HG03460 (cell line): ENCODE measurements around the gene KCNMB1.

Experiments used
- ATAC-seq: cut with Tn5 transposase; IDR thresholded peaks from one replicate; pipeline ENCODE4 v1.9.1; 2021; ENCODE audit not compliant: unreplicated experiment

The KCNMB1 gene, protein sequence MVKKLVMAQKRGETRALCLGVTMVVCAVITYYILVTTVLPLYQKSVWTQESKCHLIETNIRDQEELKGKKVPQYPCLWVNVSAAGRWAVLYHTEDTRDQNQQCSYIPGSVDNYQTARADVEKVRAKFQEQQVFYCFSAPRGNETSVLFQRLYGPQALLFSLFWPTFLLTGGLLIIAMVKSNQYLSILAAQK

GRCh38 chr5:170388818-170389549 lies at the start of gene KCNMB1:
TSS of gene KCNMB1 (minus strand) at chr5:170389367. CDS start at chr5:170385447, 3,920 bp downstream.
- no peak for ATAC-seq

- ATAC-seq = no peak
Measured at GRCh38 chr5:170438581-170438980, 49.4 kb upstream of the KCNMB1 start.

GRCh38 chr5:170437621-170438375 lies 48.6 kb upstream of the KCNMB1 start:
- ATAC-seq = no peak

GRCh38 chr5:170436335-170436734 lies 47.2 kb upstream of the KCNMB1 start:
- no peak for ATAC-seq

- ATAC-seq = peak; percentile 74
Measured at GRCh38 chr5:170434966-170435605, 45.9 kb upstream of the KCNMB1 start.

- ATAC-seq = no peak
Measured at GRCh38 chr5:170432669-170433068, 43.5 kb upstream of the KCNMB1 start.

- ATAC-seq = no peak
Measured at GRCh38 chr5:170431571-170431970, 42.4 kb upstream of the KCNMB1 start.

DNA sequence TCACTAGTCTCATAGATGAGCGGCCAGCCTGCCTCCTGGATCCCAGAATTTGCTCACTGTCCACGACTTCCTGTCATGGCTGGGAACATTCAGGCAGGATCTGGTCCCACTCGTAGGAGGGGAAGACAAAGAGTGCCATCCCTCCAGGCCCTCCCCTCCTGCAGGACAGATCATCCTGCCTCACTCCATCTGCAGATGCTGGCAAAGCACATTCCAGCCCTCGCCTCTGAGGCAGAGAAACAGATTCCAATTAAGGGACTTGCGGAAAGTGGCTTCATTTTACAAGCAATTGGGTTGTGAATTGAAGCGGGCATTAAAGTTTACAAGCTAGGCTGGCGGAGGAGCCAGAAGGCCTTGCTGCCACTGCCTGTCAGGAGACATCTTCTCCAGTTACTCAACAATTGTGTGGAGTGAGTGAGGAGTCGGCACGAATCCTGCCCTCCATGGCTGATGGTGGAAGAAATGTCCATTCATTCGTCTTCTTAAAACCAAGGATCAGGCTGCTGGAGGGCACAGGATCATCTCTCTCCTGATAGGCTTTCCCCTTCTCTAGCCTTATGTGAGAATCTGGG lies 41.8 kb upstream of the KCNMB1 start:
- no peak for ATAC-seq

- ATAC-seq = no peak
Measured at GRCh38 chr5:170430256-170430655, 41.1 kb upstream of the KCNMB1 start.

DNA sequence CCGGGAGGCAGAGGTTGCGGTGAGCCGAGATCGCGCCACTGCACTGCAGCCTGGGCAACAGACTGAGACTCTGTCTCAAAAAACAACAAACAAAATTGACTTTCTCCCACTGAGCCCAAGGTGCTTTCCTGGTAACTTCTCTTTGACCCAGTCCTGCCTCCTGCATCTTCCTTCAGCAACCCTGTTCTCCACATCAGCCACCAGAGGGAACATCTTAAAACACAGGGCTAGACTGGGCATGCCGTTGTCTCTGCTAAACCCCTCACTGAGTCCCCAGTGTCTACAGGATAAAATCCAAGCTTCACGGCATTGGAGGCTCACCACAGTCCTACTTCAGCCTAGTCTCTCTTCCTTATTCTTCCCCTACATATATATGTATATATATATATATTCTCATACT lies 39.8 kb upstream of the KCNMB1 start:
- no peak for ATAC-seq

GRCh38 chr5:170427672-170428236 lies 38.6 kb upstream of the KCNMB1 start:
- no peak for ATAC-seq

DNA sequence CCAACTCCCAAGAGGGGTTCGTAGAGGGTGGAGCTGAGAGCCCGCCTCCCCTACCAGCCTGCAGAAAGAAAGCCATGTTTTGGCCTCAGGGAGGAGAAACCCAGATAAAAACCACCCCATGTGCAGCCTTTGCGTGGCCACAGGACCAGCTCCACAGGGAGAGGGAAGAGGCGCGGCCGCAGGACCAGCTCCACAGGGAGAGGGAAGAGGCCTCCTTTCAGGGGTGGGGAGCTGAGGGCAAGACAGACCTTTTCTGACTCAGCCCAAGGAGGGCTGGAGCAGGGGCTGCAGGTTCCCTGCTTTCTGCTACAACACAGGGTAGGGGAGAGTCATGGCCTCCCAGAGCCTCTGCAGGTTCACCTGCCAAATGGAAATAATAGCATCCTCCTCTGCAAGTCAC lies 37.6 kb upstream of the KCNMB1 start:
- no peak for ATAC-seq

GRCh38 chr5:170426149-170426767 lies 37.1 kb upstream of the KCNMB1 start:
- ATAC-seq = no peak

DNA sequence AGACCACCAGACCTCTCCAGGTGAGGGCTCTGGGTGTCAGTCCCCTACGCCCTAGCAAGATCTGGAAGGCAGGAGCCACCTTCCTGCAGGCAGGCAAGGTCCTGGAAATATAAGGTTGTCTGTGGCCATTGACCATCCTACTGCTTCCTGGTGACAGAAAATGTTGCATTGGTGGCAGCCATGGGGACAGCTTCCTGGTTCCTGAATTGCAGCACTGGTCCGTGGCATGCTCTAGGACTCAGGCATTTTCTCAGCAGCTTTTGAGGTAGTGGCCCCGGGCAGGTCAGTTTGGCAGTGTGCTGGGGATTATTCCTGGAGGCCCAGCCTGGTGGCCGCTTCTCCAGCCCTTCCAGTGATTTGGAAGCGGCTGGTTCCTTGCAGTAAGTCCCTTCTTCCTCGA lies 36.6 kb upstream of the KCNMB1 start:
- no peak for ATAC-seq

DNA sequence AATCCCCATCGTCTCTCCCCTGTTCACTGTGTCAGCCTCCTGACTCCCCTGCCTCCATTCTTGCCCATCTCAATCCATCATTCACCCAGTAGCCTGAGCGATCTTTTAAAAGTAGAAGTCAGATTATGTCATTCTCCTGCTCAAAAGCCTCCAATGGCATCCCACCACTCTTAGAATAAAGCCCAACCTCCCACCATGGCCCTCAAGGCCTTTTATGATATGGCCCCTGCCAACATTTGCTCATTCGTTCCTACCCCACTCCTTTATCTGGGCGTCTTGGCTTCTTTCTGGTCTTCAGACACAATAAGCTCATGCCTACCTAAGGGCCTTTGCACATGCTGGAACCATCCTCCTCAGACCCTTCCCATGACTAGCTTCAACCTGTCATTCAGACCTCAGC lies 35.5 kb upstream of the KCNMB1 start:
- no peak for ATAC-seq

DNA sequence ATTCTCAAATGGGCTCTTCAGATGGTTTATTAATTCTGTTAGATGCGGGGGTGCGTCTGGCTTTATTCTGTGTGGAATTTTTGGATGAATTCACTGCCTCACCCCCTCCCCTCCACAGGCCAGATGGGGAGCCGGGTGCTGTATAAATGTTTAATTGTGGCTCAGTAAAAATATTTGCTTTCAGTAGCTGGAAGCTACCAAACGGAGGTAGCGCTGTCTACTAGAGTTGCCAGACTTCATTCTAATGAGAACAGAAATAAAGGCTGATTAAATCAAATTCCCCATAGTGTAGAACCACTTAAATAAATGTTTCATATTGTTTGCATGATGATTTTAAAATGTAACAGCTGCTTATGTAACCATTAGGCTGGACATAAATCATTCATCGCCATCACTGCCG lies 34.5 kb upstream of the KCNMB1 start:
- no peak for ATAC-seq

GRCh38 chr5:170421826-170422225 lies 32.7 kb upstream of the KCNMB1 start:
- no peak for ATAC-seq

DNA sequence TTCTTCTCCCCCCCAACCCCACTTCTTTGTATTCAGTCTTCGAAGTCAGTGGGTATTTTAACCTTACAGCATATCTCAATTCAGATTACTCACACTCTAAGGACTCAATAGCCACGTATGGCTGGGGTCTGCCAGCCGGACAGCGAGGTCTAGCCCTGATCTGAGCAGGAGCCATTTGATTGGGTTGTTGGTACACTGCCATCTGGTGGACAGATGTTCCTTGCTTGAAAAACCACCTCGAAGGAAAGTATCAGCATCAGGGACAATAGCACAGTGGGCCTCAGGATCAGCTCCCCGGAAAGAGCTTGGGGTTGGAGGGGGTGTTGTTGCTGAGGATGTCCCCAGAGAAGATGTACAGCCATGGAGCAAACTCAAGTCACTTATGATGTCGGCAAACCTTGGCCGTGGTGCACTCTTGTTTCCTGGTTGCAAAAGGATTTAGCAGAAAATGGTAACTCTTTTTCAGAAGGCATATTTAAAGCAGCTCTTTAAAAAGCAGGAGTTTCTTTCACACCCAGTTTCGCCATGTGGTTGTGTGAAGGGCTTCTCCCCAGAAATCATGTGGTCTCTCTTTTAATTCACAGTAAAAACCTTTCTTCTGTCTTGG lies 31.7 kb upstream of the KCNMB1 start:
- no peak for ATAC-seq

DNA sequence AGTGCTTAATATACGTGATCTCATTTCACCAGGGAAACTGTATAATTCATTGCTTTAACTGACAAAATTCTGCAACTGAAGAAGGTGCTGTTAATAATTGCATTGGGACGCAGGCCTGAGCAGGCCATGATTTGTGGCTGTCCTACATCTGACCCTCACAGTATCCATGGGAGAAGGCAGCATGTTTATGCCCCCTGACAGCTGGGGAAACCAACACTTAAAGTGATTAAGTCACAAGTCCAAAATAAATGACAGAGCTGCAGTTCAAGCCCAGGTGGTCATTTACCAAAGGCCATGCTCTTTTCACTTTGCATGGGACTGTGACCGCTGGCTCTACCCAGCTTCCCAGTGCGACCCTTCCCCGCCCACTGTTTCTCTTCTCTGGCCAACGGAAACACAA lies 30.5 kb upstream of the KCNMB1 start:
- no peak for ATAC-seq

- ATAC-seq = no peak
Measured at GRCh38 chr5:170418736-170419135, 29.6 kb upstream of the KCNMB1 start.
